GM10248 (cell line): ENCODE results near the gene VMAC.
"Not testable (repeated sequence)": the region's sequence is repeated elsewhere in the genome, so short reads cannot be mapped to it uniquely, and the experiment has no call there.

ENCODE experiments used
- CTCF ChIA-PET: fragments of 300-600 bp; sonication (Branson Sonifier 250); formaldehyde crosslinking; extraction: SDS; loops from one replicate; lab custom pipeline; 2021; ENCODE audit warnings: antibody characterized with exemption; lab: Yijun Ruan, JAX
- POLR2A ChIA-PET: fragments of 350-650 bp; sonication (Branson Sonifier 250); formaldehyde crosslinking; extraction: SDS; loops from one replicate; lab custom pipeline; 2020; ENCODE audit warnings: antibody characterized with exemption; lab: Yijun Ruan, JAX
- DNase-seq: peaks from one replicate; pipeline ENCODE4 v3.0.0; 2012; ENCODE audit errors: extremely low spot score
- TF ChIP-seq, protein P1 (sequence below): IDR thresholded peaks from 2 replicates; pipeline ENCODE4 v1.5.1; 2012; ENCODE audit warnings: mild to moderate bottlenecking, low read depth; ENCODE audit errors: extremely low read depth, missing control alignments, control extremely low read depth

Gene VMAC

DNA sequence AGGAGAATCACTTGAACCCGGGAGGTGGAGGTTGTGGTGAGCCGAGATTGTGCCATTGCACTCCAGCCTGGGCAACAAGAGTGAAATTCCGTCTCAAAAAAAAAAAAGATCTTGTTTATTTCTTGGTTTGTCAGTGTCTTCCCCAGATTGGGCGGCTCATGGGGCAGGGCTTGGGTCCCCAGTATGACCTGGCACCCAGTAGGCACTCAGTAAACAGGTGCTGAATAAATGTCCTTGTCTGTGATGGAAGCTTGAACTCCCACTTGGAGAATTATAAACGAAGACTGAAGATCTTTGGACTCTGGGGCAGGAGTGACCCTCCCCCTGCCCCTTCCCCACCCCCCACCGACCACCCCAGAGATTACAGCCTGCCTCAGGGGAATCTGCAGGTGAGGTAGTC is 24.5 kb upstream of the VMAC start:
- POLR2A ChIA-PET, result no interaction called here
- TF ChIP-seq, protein P1, sequence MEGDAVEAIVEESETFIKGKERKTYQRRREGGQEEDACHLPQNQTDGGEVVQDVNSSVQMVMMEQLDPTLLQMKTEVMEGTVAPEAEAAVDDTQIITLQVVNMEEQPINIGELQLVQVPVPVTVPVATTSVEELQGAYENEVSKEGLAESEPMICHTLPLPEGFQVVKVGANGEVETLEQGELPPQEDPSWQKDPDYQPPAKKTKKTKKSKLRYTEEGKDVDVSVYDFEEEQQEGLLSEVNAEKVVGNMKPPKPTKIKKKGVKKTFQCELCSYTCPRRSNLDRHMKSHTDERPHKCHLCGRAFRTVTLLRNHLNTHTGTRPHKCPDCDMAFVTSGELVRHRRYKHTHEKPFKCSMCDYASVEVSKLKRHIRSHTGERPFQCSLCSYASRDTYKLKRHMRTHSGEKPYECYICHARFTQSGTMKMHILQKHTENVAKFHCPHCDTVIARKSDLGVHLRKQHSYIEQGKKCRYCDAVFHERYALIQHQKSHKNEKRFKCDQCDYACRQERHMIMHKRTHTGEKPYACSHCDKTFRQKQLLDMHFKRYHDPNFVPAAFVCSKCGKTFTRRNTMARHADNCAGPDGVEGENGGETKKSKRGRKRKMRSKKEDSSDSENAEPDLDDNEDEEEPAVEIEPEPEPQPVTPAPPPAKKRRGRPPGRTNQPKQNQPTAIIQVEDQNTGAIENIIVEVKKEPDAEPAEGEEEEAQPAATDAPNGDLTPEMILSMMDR, result no peak
- DNase-seq, result no peak
- CTCF ChIA-PET, result no interaction called here

DNA sequence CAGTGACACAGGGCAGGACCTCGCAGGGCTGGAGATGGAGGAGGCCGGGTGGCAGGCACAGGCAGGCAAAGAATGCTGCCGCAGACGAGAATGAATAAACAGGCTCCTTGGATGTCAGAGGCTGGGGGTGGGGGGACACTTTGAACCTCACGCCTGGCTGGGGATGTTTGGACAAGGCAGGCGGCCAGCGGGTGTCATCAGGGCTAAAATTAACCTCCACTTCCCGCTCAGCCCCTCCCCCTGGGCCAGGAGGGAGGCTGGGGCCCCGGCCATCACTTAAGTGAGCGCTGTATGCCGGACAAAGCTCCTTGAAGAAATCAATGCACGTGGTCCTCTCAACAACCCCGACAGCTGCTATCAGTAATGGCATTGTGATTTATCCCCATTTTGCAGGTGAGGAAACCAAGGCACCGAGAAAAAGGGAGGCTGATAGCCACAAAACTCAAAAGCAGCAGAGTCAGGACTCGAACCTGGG is 24.0 kb upstream of the VMAC start:
- CTCF ChIA-PET, result no interaction called here
- POLR2A ChIA-PET, result no interaction called here

DNA sequence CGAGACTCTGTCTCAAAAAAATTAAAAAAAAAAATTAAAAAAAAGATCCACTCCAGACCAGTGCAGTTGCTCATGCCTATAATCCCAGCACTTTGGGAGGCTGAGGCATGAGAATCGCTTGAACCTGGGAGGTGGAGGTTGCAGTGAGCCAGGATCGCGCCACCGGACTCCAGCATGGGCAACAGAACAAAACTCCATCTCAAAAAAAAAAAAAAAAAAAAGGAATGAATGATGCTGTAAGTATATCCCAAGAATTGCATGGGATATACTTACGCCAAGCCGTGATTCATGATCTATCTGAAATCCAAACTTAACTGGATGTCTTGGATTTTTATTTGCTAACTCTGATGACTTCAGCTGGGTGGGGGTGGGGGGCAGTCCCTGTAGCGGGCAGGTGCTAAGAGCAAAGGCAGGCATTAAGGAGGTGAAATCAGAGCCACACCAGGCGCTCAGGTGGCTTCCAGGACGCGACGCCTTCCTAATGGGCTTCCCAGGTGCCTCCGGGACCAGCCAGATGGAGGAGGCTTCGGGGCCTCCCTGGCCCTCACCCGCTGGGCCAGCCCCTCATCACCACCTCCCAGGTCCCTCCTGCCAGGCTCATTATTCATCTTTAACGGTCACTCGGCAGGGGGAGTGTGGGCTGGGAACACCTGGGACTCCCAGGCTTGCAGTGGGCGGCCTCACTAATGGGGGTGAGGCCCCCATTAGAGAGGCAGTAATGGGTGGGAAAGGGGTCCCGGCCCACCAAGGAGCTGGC is 23.0 kb upstream of the VMAC start:
- ChIA-PET CTCF (interaction anchor here (2.9 kb wide), 1 partner anchor 12 kb away, joined by 7 read pairs; no protein-coding TSS in a partner anchor), POLR2A (interaction anchor here (0.6 kb wide), 1 partner anchor 165 kb away, joined by 3 read pairs; no protein-coding TSS in a partner anchor)
- no peak for DNase-seq
- TF ChIP-seq, protein P1, result no peak

More for the DNA sequence above, 24.0 kb upstream of the VMAC start:
- TF ChIP-seq, protein P1, result no peak
- no peak for DNase-seq

DNA sequence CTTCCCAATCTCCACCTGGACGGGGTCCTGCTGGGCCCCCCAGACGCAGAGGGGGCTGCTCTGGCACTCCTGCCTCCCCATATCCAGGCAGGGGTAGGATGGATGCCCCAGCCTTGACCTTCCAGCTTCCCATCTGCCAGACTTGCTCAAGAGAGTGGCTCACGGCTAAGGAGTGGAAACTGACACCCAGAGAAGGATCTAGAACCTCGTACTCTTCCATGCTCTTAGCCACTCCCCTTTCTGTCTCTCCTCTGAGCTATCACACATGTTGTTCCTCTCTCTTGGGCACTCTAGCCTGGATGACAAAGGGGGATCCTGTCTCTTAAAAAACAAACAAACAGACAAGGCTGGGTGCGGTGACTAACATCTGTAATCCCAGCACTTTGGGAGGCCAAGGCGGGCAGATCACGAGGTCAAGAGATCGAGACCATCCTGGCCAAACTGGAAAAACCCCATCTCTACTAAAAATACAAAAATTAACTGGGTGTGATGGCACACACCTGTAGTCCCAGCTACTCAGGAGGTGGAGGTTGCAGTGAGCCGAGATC is 22.2 kb upstream of the VMAC start:
- CTCF ChIA-PET, result interaction anchor here (2.9 kb wide), 1 partner anchor 11 kb away, joined by 7 read pairs; no protein-coding TSS in a partner anchor

DNA sequence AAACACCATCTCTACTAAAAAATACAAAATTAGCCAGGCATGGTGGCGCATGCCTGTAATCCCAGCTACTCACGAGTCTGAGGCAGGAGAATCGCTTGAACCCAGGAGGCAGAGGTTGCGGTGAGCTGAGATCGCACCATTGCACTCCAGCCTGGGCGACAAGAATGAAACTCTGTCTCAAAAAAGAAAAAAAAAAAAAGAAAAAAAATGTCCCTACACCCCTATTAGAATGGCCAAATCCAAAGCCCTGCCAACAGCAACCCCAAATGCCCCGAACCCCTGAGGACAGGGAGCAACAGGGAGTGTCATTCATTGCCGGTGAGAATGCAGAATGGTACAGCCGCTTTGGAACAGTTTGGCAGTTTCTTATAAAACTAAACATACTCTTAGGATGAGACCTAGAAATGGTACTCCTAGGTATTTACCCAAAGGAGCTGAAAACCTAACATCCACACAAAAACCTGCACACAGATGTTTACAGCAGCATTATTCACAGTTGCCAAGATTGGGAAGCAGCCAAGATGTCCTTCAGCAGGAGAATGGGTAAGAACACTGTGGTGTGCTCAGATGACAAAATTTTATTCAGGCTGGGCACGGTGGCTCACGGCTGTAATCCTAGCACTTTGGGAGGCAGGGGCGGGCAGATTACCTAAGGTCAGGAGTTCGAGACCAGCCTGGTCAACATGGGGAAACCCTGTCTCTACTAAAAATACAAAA is 21.4 kb upstream of the VMAC start:
- CTCF ChIA-PET, result interaction anchor here (1.0 to 2.9 kb wide), 2 partner anchors 10 to 79 kb away, joined by 3 to 7 read pairs; no protein-coding TSS in a partner anchor
- POLR2A ChIA-PET, DNase-seq: not testable (repeated sequence)

More for the DNA sequence above, 22.2 kb upstream of the VMAC start:
- TF ChIP-seq, protein P1, result no peak
- no peak for DNase-seq
- POLR2A ChIA-PET, result no interaction called here

DNA sequence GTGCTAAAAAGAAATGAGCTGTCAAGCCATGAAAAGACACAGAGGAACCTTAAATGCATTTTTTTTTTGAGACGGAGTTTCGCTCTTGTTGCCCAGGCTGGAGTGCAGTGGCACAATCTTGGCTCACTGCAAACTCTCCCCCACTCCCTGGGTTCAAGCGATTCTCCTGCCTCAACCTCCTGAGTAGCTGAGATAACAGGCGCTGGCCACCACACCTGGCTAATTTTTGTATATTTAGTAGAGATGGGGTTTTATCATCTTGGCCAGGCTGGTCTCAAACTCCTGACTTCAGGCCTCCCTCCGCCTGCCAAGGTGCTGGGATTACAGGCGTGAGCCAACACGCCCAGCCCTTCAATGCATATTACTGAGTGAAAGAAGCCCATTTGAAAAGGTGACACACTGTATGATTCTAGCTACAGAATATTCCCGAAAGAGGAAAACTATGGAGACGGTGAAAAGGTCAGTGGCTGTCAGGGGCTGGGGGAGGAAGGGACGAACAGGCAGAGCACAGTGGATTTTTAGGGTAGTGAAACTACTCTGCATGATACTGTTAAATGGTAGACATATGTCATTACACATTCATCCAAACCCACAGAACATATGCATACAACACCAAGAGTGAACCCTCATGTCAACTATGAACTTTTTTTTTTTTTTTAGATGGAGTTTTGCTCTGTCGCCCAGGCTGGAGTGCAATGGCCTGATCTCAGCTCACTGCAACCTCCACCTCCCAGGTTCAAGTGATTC is 20.4 kb upstream of the VMAC start:
- DNase-seq, POLR2A ChIA-PET: not testable (repeated sequence)
- CTCF ChIA-PET, result interaction anchor here (1.0 to 2.9 kb wide), 3 partner anchors 9 to 80 kb away, joined by 3 to 7 read pairs (median 3); no protein-coding TSS in a partner anchor

DNA sequence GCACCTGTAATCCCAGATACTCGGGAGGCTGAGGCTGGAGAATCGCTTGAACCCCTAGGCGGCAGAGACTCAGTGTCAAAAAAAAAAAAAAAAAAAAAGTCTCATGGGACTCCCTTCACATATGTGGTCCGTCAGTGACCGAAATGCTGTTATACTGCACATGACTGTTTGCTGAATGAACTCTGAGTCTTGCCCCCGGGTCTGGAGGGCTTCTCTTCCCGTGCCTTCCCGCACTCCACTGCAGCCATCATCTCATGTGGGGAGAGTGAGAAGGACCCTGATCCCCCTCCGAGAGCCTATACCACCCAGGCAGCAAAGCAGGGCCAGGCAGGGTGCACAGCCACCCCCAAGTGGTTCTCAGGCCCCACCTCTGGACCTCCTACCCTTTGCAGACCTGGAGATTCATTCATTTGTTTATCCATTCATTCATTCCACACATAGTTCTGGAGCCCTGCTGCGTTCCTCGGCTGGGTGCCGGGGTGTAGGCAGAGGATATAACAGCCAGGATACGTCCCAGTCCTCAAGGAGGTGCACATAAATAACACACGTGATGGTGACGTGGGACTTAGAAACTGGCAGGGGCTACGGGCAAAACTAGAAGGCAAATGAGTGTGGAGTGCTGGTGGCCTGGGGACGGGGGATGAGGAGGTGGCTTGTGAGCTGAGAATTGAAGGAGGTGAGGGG is 15.2 kb upstream of the VMAC start:
- CTCF ChIA-PET, result interaction anchor here (1.9 to 2.9 kb wide), 2 partner anchors 86 to 133 kb away, joined by 6 to 24 read pairs; partner anchors contain the start of gene NRTN
- DNase-seq, result no peak
- TF ChIP-seq, protein P1, result no peak
- POLR2A ChIA-PET, result no interaction called here
